ENCODE results near the gene NPTX1. TPM values are rescaled to one million over a fixed set of nuclear protein-coding genes. Genes with fewer than 3 reads are reported as not detected.

Gene NPTX1
- total and polyA plus RNA-seq, 9 of the 15 experiments (the other 6 are each of a cell fraction or from before 2014, with no cell fraction given): 0.04 TPM; not detected in 8

GRCh38 chr17:80457236-80457856 lies 19.1 kb downstream of the NPTX1 start (continued):
- TF ChIP-seq THAP7 (CRISPR knock-in tag; IDR thresholded peaks at IDR 0.05) (no peak), HMGXB4 (CRISPR knock-in tag; IDR thresholded peaks at IDR 0.05) (no peak), ARNT (IDR thresholded peaks at IDR 0.05) (no peak), ZNF589 (CRISPR knock-in tag; IDR thresholded peaks at IDR 0.05; ENCODE audit: low read depth) (peak; percentile 79; the same call in 1 of the 2 replicates), TSHZ1 (CRISPR knock-in tag; IDR thresholded peaks at IDR 0.05) (no peak), ZNF217 (CRISPR knock-in tag; IDR thresholded peaks at IDR 0.05) (no peak), HOXB6 (CRISPR knock-in tag; IDR thresholded peaks at IDR 0.05; ENCODE audit: borderline replicate concordance) (no peak), EWSR1 (IDR thresholded peaks at IDR 0.05; ENCODE audit: borderline replicate concordance, low read depth, partially characterized antibody) (no peak), ZBTB2 (IDR thresholded peaks at IDR 0.05) (no peak), CCNT2 (IDR thresholded peaks at IDR 0.05; ENCODE audit: borderline replicate concordance, extremely low read depth, insufficient read length, low read depth, low read length) (no peak), TOE1 (IDR thresholded peaks at IDR 0.05; ENCODE audit: borderline replicate concordance) (0 out of 2 replicates have a peak, but pooled peaks have one; percentile 32), TOE1 (CRISPR knock-in tag; IDR thresholded peaks at IDR 0.05; ENCODE audit: borderline replicate concordance, low read depth) (no peak), E2F6 (IDR thresholded peaks at IDR 0.05; ENCODE audit: borderline replicate concordance in 1 of 2, extremely low read depth in 1 of 2, insufficient read depth in 1 of 2, insufficient read length in 1 of 2, low read depth in 1 of 2, low read length in 1 of 2, poor library complexity in 1 of 2, severe bottlenecking in 1 of 2) (peak in 1 of 2 experiments; percentile 22), CTBP1 (IDR thresholded peaks at IDR 0.05; ENCODE audit: borderline replicate concordance) (no peak), NBN (IDR thresholded peaks at IDR 0.05; ENCODE audit: low read depth) (no peak), YY1 (IDR thresholded peaks at IDR 0.05; ENCODE audit: borderline replicate concordance in 1 of 3, control insufficient read depth in 1 of 3, extremely low read depth in 1 of 3, insufficient read depth in 3 of 3, insufficient read length in 1 of 3, insufficient replicate concordance in 2 of 3, low read depth in 1 of 3, low read length in 2 of 3) (no peak), ARID1B (IDR thresholded peaks at IDR 0.05) (peak; percentile 75)
